NCI-H146 treated with DMSO at 0.1 percent for 48 hours (cell line): ENCODE measurements around the gene PROSER3.
"Not testable (repeated sequence)": the region's sequence is repeated elsewhere in the genome, so short reads cannot be mapped to it uniquely, and the experiment has no call there.

ENCODE experiments used
- DNase-seq: peaks from one replicate; lab custom pipeline; 2025; ENCODE audit not compliant: unreplicated experiment; lab: John Stamatoyannopoulos, UW

PROSER3 gene

GRCh38 chr19:35753634-35754369, 4.2 kb upstream of the PROSER3 start:
- no peak for DNase-seq

DNA sequence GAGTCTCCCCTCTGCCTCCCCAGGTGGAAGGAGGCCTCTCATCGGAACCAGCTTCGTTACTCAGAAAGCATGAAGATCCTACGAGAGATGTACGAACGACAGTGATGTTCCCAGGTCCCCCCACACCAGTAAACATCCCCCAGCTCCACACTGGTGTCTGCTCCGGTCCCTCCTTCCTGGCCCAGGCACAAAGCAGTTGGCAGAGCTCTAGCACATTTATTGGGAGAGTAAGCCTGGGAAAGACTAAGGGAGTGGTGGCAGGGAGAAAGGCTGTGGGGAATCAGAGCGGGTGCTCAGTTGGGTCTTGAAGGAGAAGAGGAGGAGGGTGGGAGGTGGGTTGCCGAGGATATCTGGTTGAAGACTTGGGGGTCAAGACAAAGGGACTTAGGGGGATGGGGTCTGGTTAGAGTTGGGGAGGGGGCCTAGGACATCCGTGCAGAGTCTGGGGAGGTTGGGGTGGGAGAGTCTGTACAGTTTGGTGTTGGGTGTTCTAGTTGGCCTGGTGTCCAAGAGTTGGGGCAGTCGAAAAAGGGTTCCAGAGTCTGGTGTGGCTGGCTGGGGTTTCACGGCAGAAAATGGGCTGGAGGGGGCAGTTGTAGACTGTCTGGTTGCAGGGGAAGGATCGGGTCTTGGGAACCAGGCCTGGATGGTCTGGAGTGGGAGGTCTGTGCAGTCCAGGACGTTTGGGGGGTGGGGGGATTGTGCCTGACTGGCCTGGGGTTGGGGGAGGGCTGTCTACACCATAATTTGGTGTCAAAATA, 3.4 kb upstream of the PROSER3 start:
- no peak for DNase-seq

- no peak for DNase-seq
Observed at GRCh38 chr19:35755131-35755549, 2.8 kb upstream of the PROSER3 start.

DNA sequence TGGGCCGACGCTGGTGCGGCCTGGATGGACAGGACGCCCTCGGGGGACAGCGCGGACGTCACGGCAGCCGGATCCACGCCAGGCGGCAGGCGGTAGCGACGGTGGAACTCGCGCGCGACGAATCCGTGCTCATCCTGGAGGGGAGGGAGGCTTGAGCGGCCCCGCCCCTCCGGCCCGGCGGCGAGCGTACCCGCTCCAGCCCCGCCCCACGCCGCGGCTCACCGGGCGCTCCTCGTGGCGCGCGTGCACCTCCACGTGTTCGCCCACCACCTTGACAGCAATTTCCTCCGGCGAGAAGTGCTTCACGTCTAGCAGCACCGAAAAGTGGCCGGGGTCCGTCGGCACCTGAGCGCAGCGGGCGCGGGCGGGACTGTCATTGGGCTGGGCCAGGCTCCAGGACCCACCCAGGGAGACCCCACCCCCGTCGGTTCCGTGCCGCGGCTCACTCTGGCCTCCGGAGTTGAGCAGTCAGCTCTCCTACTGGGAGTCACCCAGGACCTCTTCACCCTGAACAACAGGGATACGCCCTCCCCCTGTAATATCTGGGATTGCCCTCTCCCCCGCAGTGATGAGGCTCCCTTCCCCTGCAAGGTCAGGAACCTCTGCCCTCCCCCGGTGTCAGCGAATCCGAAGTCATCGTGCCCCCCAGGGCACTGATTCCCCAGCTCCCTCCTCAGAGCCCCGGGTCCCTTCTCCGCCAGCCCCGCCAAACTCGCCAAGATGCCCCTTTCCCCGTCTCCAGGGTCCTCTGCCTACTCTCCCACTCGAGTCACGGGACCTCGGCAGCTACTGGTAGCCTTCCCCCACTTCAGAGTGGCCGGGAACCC, 2.2 kb upstream of the PROSER3 start:
- DNase-seq: no peak

GRCh38 chr19:35756377-35757230, 1.4 kb upstream of the PROSER3 start, which contains the start of gene HSPB6:
Gene HSPB6 (minus strand): TSS chr19:35757029. CDS start chr19:35757008, 21 bp downstream.
- no peak for DNase-seq

- DNase-seq: no peak
Observed at GRCh38 chr19:35757231-35757748, 686 bp upstream of the PROSER3 start.

DNA sequence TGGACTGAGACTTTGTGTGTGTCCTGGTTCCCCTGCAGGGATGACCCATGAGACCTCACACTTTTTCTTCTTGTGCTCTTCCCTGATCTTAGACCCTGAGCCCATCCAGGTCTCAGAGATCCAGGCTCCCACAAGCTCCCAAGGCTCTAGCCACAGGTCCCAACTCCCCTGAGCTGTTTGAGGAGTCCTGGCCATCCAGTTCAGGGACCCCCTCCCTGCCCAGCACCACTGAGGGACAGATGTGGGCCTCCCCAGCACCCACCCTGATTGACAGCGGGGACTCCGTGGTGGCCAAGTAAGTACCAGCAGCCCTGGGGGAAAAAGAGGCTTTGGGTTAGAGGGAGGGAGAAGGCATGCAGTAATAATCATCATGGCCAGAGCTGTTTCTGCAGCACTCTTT, 1.7 kb downstream of the PROSER3 start:
- no peak for DNase-seq

- DNase-seq: no peak
Observed at GRCh38 chr19:35760711-35761349, 2.9 kb downstream of the PROSER3 start.

DNA sequence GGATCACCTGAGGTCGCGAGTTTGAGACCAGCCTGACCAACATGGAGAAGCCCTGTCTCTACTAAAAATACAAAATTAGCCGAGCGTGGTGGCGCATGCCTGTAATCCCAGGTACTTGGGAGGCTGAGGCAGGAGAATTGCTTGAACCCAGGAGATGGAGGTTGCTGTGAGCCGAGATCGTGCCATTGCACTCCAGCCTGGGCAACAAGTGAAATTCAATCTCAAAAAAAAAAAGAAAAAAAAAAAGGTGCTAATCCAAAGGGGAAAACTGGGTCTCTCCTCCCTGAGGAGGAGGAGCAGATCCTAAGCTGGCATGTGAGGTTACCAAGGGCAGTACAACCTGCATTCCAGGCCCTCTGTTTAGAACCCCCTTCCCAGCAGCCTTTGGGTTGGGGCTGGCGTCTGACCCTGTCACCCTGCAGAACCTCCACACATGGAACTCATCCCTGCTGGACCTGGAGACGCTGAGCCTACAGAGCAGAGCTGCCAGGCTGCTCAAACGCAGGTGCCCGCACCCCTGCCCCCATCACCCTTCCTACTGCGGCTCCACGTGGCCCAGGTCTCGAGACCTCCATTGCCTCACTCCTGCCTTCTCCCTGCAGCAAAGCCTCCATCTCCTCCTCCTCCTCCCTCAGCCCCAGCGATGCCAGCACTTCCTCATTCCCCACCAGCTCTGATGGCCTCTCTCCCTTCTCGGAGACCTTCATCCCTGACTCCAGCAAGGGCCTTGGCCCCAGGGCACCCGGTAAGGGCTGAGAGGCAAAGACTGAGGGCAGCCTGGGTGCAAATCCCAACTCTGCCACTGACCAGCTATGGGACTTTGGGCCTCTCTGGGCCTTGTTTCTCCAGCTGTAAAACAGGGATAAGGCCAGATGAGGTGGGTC, 6.7 kb downstream of the PROSER3 start:
- DNase-seq: no peak

DNA sequence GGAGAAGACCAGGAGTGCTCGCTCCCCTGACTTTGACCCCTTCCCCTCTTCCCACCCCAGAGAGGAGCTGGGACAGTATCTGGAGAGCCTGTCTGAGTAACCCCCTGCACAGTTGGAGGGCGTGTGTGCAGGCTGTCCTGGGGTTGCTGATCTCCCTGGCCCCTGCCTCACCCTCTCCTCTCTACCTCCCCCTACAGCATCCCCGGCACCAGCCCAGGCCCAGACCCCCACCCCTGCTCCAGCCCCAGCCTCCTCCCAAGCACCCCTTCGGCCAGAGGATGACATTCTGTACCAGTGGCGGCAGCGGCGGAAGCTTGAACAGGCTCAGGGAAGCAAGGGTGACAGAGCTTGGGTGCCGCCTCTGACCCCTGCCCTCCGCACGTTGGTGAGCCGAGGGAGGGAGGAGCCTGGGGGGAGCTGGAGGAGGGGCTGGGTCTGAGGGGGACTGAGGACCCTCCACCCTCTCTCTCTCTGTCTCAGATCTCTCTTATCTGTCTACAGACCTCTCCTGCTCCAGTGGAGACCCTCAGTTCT, 8.7 kb downstream of the PROSER3 start:
- no peak for DNase-seq

GRCh38 chr19:35767288-35768081, 9.5 kb downstream of the PROSER3 start:
- DNase-seq: no peak

DNA sequence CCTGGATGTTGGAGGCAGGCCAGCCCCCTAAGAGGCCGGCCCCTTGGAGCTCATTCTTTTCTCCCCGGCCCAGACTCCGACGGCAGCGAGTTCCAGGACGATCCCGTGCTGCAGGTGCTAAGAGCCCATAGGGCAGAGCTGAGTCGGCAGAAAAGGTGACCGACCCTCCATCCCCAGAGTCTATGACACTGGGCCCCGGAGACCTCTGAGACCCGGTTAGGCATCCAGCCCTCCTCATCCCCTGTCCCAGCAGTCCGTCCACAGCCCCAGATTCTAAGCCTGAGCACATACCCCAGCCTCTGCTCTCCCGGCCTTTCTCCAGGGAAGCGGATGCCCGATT, 10.1 kb downstream of the PROSER3 start:
- DNase-seq: no peak

DNA sequence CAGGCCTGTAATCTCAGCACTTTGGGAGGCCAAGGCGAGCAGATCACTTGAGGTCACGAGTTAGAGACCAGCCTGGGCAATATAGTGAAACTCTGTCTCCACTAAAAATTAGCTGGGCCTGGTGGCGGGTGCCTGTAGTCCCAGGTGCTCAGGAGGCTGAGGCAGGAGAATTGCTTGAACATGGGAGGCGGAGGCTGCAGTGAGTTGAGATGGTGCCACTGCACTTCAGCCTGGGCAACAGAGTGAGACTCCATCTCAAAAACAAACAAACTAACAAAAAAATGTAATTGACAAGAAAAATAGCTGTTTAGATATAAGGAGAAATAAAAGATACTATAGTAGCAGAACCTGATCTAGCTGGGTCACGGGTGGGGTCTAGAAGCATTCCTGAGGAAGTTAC, 14.4 kb downstream of the PROSER3 start:
- DNase-seq: not testable (repeated sequence)

GRCh38 chr19:35773020-35773806, 15.2 kb downstream of the PROSER3 start:
- no peak for DNase-seq

GRCh38 chr19:35774274-35775045, 16.5 kb downstream of the PROSER3 start:
- peak; percentile 29 for DNase-seq

DNA sequence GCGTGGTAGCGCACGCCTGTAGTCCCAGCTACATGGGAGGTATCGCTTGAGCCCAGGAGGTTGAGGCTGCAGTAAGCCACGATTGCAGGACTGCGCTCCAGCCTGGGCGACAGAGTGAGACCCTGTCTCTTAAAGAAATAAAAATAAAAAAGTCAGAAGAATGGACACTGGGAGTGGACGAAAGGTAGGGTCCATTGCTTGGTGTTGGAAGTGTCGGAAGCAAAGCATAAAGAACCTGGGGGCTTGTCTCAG, 17.0 kb downstream of the PROSER3 start:
- no peak for DNase-seq
